ENCODE measurements around the gene KLHL2. TPM values are rescaled to one million over a fixed set of nuclear protein-coding genes. Genes with fewer than 3 reads are reported as not detected.

The KLHL2 gene
- total RNA-seq, 2 donors from 2014 or later: 11.6 to 16.0 TPM

DNA sequence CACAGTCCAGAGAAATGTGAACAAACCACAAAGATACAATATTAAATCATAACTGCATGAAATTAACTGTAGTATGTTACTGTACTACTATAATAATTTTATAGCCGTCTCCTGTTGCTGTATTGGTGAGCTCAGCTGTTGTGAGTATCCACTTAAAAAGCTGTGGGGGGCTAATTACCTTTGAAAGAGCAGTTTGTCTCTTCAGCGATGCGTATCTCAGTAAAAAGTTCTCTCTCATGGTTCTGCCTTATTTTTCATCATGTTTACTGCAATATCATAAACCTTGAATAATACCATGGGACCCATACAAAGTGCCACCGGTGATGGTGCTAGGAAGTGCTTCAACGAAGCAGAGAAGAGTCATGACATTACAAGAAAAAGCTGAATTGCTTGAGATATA is 111.7 kb downstream of the KLHL2 start:
- no peaks in the 10 kb centered on the region for H3K4me1 ChIP-seq (ENCODE audit: control insufficient read depth, insufficient read depth, low read length)
- H3K36me3 ChIP-seq (ENCODE audit: control insufficient read depth, insufficient read depth, low read length): peaks cover 15% of the 10 kb centered on the region
- no peaks in the 10 kb centered on the region for H3K27me3 Mint-ChIP-seq (ENCODE audit: insufficient read depth)
- no peak overlapping the region for H3K9ac ChIP-seq (ENCODE audit: extremely low read depth, low read length, poor library complexity, severe bottlenecking)
- no peaks in the 10 kb centered on the region for H3K9me3 Mint-ChIP-seq
- H3K4me1 Mint-ChIP-seq: peaks cover 4% of the 10 kb centered on the region
- DNase-seq: no peak
- 88 to 89% methylated on average over 2 to 5 of the region's 5 CpGs for WGBS, 2 experiments (ENCODE audit: insufficient coverage in 1 of 2, insufficient read length in 1 of 2)
- H3K27ac Mint-ChIP-seq: no peak overlapping the region
- H3K27me3 ChIP-seq (ENCODE audit: control insufficient read depth, insufficient read depth, low read length, poor library complexity, severe bottlenecking): no peaks in the 10 kb centered on the region
- H3K27ac ChIP-seq (ENCODE audit: low read depth, low read length): no peak overlapping the region
- H3K36me3 Mint-ChIP-seq (ENCODE audit: low read depth): no peaks in the 10 kb centered on the region
- H3K4me3 ChIP-seq (ENCODE audit: low read length): no peak overlapping the region
- no peaks in the 10 kb centered on the region for H3K9me3 ChIP-seq (ENCODE audit: control insufficient read depth, low read length)
- no peak overlapping the region for H3K4me3 Mint-ChIP-seq
- TF ChIP-seq, protein P1, sequence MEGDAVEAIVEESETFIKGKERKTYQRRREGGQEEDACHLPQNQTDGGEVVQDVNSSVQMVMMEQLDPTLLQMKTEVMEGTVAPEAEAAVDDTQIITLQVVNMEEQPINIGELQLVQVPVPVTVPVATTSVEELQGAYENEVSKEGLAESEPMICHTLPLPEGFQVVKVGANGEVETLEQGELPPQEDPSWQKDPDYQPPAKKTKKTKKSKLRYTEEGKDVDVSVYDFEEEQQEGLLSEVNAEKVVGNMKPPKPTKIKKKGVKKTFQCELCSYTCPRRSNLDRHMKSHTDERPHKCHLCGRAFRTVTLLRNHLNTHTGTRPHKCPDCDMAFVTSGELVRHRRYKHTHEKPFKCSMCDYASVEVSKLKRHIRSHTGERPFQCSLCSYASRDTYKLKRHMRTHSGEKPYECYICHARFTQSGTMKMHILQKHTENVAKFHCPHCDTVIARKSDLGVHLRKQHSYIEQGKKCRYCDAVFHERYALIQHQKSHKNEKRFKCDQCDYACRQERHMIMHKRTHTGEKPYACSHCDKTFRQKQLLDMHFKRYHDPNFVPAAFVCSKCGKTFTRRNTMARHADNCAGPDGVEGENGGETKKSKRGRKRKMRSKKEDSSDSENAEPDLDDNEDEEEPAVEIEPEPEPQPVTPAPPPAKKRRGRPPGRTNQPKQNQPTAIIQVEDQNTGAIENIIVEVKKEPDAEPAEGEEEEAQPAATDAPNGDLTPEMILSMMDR (conservative IDR thresholded peaks at IDR 0.05): no peak

DNA sequence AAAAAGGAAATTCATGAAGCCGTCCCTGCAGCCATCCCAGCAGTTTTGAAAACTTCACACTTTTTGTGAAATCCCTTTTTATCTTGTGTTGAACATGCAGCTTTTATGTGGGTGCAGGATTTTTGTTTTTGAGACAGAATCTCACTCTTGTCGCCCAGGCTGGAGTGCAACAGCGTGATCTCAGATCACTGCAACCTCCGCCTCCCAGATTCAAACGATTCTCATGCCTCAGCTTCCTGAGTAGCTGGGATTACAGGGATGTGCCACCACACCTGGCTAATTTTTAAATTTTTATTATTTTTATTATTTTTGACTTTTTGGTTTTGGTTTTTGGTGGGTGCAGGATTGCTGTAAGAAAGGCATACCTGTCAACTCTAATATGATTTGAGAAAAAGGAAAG is 112.1 kb downstream of the KLHL2 start:
- Mint-ChIP-seq H3K27me3 (ENCODE audit: insufficient read depth) (no peaks in the 10 kb centered on the region), H3K9me3 (no peaks in the 10 kb centered on the region), H3K27ac (no peak overlapping the region), H3K36me3 (ENCODE audit: low read depth) (no peaks in the 10 kb centered on the region), H3K4me3 (no peak overlapping the region), H3K4me1 (peaks cover 4% of the 10 kb centered on the region)
- Histone ChIP-seq H3K27ac (ENCODE audit: low read depth, low read length) (no peak overlapping the region), H3K9ac (ENCODE audit: extremely low read depth, low read length, poor library complexity, severe bottlenecking) (no peak overlapping the region), H3K9me3 (ENCODE audit: control insufficient read depth, low read length) (no peaks in the 10 kb centered on the region), H3K4me1 (ENCODE audit: control insufficient read depth, insufficient read depth, low read length) (no peaks in the 10 kb centered on the region), H3K36me3 (ENCODE audit: control insufficient read depth, insufficient read depth, low read length) (peaks cover 11% of the 10 kb centered on the region), H3K27me3 (ENCODE audit: control insufficient read depth, insufficient read depth, low read length, poor library complexity, severe bottlenecking) (no peaks in the 10 kb centered on the region), H3K4me3 (ENCODE audit: low read length) (no peak overlapping the region)
- TF ChIP-seq, protein P1 (conservative IDR thresholded peaks at IDR 0.05): no peak
- DNase-seq: no peak
- 96 to 100% methylated on average over 3 to 5 of the region's 5 CpGs for WGBS, 2 experiments (ENCODE audit: insufficient coverage in 1 of 2, insufficient read length in 1 of 2)

DNA sequence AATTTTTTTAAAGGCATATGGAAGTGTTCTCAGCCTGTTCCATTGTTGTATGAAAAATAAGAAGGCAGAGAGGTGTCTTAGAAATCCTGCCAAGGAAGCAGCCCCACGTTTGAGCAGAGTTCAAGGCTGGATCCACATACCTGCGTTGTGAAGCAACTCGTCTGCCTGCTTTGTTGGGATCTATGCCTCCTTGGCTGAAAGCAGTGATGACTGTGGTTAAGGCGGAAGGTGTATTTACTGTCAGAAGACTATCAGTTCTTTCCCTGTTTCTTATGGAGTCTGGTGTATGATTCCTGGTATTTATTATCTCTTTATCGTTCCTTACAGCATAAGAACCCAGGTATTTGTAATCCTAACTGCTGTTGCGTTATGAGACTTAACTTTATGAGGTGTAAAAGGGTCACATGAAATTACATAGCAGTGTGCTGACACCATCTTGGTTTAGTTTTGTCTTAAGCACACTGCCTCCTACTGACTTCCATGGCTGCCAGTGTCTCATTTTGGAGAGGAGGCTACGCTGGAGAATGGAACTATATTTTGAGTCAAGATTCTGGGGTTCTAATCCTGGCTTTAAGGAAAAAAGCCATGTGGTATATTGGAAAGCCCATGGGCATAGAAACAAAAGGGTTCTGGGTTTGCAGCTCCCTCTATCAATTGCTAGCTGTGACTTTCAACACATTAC is 117.0 kb downstream of the KLHL2 start:
- H3K27me3 ChIP-seq (ENCODE audit: control insufficient read depth, insufficient read depth, low read length, poor library complexity, severe bottlenecking): no peaks in the 10 kb centered on the region
- TF ChIP-seq, protein P1 (conservative IDR thresholded peaks at IDR 0.05): no peak
- no peak for DNase-seq
- Mint-ChIP-seq H3K9me3 (no peaks in the 10 kb centered on the region), H3K4me3 (no peak overlapping the region), H3K4me1 (peaks cover 3% of the 10 kb centered on the region), H3K36me3 (ENCODE audit: low read depth) (peaks cover 6% of the 10 kb centered on the region), H3K27me3 (ENCODE audit: insufficient read depth) (no peaks in the 10 kb centered on the region), H3K27ac (no peak overlapping the region)
- H3K9ac ChIP-seq (ENCODE audit: extremely low read depth, low read length, poor library complexity, severe bottlenecking): no peak overlapping the region
- H3K4me1 ChIP-seq (ENCODE audit: control insufficient read depth, insufficient read depth, low read length): peaks cover 4% of the 10 kb centered on the region
- 94 to 96% methylated on average over 6 to 7 of the region's 7 CpGs for WGBS, 2 experiments (ENCODE audit: insufficient coverage in 1 of 2, insufficient read length in 1 of 2)
- H3K27ac ChIP-seq (ENCODE audit: low read depth, low read length): no peak overlapping the region
- no peaks in the 10 kb centered on the region for H3K9me3 ChIP-seq (ENCODE audit: control insufficient read depth, low read length)
- H3K4me3 ChIP-seq (ENCODE audit: low read length): no peak overlapping the region
- H3K36me3 ChIP-seq (ENCODE audit: control insufficient read depth, insufficient read depth, low read length): peaks cover 6% of the 10 kb centered on the region
